ENCODE measurements around the gene CFAP69. TPM values are rescaled to one million over a fixed set of nuclear protein-coding genes. Genes with fewer than 3 reads are reported as not detected.

CFAP69 gene
- total and polyA plus RNA-seq, 2 experiments from 2014 or later = 4.9 to 7.9 TPM

DNA sequence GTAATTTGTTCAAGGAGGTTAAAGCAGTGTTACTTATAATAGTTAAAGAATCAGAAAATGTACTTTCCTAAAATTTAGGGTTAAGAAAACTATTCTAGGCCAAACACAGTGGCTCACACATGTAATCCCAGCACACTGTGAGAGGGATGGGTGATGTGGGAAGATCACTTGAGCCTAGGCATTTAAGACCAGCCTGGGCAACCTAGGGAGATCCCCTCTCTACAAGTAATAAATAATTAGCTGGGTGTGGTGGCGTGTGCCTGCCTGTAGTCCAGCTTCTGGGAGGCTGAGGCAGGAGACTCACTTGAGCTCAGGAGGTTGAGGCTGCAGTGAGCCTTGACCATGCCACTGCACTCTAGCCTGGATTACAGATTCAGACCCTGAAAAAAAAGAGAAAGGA, 37.0 kb upstream of the CFAP69 start (continued):
- no peak for TF ChIP-seq NANOG (IDR thresholded peaks at IDR 0.05; ENCODE audit: borderline replicate concordance)
- TF ChIP-seq, protein P1, sequence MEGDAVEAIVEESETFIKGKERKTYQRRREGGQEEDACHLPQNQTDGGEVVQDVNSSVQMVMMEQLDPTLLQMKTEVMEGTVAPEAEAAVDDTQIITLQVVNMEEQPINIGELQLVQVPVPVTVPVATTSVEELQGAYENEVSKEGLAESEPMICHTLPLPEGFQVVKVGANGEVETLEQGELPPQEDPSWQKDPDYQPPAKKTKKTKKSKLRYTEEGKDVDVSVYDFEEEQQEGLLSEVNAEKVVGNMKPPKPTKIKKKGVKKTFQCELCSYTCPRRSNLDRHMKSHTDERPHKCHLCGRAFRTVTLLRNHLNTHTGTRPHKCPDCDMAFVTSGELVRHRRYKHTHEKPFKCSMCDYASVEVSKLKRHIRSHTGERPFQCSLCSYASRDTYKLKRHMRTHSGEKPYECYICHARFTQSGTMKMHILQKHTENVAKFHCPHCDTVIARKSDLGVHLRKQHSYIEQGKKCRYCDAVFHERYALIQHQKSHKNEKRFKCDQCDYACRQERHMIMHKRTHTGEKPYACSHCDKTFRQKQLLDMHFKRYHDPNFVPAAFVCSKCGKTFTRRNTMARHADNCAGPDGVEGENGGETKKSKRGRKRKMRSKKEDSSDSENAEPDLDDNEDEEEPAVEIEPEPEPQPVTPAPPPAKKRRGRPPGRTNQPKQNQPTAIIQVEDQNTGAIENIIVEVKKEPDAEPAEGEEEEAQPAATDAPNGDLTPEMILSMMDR (conservative IDR thresholded peaks at IDR 0.05; ENCODE audit: low read depth in 2 of 2) = no peak

DNA sequence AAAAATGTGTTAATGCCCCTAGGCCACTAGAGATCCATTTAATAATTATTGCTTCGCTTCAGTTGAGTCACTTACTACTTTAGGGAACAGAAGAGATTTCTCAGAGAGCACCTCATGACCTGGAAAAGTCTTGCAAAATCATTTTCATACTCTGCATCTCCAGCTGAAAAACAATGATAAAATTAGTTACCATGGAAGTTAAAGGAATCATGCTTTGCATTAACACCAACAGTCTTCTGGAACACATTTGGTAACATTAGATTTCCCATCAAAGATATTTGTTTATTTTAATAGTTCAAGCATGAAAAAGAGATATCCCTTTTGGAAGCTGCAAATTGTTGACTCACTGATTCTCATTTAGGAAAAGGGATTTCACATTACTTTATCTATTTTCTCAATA, 35.2 kb upstream of the CFAP69 start:
- Histone ChIP-seq H3K27ac (ENCODE audit: low read depth) (no peak overlapping the region), H3K79me2 (replicated peaks; ENCODE audit: insufficient read depth) (peaks cover 19% of the 10 kb centered on the region), H3K9me2 (ENCODE audit: insufficient read depth) (no peaks in the 10 kb centered on the region), H3K4me3 (no peak overlapping the region), H3K27me3 (ENCODE audit: insufficient read depth) (no peaks in the 10 kb centered on the region), H3K4me2 (peak overlapping the region; percentile 95), H2AFZ (no peak overlapping the region), H4K20me1 (replicated peaks; ENCODE audit: insufficient read depth) (no peaks in the 10 kb centered on the region), H3K36me3 (ENCODE audit: insufficient read depth) (no peaks in the 10 kb centered on the region), H3F3A (replicated peaks; ENCODE audit: low read depth) (no peaks in the 10 kb centered on the region; the same call in 1 of the 2 replicates), H3K4me1 (ENCODE audit: insufficient read depth) (peaks cover 34% of the 10 kb centered on the region)
- H3K9me3 Mint-ChIP-seq = no peaks in the 10 kb centered on the region
- DNase-seq (ENCODE audit: low spot score) (no peak), ATAC-seq (no peak)
- H3K4me3 Mint-ChIP-seq = no peak overlapping the region
- H3K27ac Mint-ChIP-seq = no peak overlapping the region
- peaks cover 6% of the 10 kb centered on the region for H3K27me3 Mint-ChIP-seq (ENCODE audit: insufficient read depth, low read depth, poor library complexity)
- TF ChIP-seq ETS1 (IDR thresholded peaks at IDR 0.05) = no peak
- TF ChIP-seq CREB1 (CRISPR knock-in tag; IDR thresholded peaks at IDR 0.05; ENCODE audit: low read depth) = no peak
- TF ChIP-seq EZH2 (IDR thresholded peaks at IDR 0.05; ENCODE audit: low read depth, unreplicated experiment) = no peak
- no peak for TF ChIP-seq POLR2AphosphoS5 (IDR thresholded peaks at IDR 0.05; ENCODE audit: low read depth)
- TF ChIP-seq STAT1 (IDR thresholded peaks at IDR 0.05; ENCODE audit: unreplicated experiment) = no peak
- no peaks in the 10 kb centered on the region for H3K36me3 Mint-ChIP-seq (ENCODE audit: low read depth)
- H3K4me1 Mint-ChIP-seq = peaks cover 10% of the 10 kb centered on the region; the same call in 2 of the 3 replicates

GRCh38 chr7:90210475-90210874, 34.5 kb upstream of the CFAP69 start:
- no peak overlapping the region; the same call in 2 of the 3 replicates for H3K4me3 Mint-ChIP-seq
- peaks cover 6% of the 10 kb centered on the region for H3K27me3 Mint-ChIP-seq (ENCODE audit: insufficient read depth, low read depth, poor library complexity)
- peaks cover 35% of the 10 kb centered on the region for H3K4me1 ChIP-seq (ENCODE audit: insufficient read depth)
- peak overlapping the region; percentile 95 for H3K4me2 ChIP-seq
- H2AFZ ChIP-seq = peak overlapping the region; percentile 100
- H3K4me1 Mint-ChIP-seq = peaks cover 10% of the 10 kb centered on the region; the same call in 2 of the 3 replicates
- H3K27me3 ChIP-seq (ENCODE audit: insufficient read depth) = no peaks in the 10 kb centered on the region
- no peaks in the 10 kb centered on the region; the same call in 1 of the 2 replicates for H3F3A ChIP-seq (replicated peaks; ENCODE audit: low read depth)
- no peak overlapping the region for H3K27ac Mint-ChIP-seq
- peaks cover 26% of the 10 kb centered on the region for H3K79me2 ChIP-seq (replicated peaks; ENCODE audit: insufficient read depth)
- H3K4me3 ChIP-seq = peak overlapping the region; percentile 92
- H3K27ac ChIP-seq (ENCODE audit: low read depth) = no peak overlapping the region
- no peaks in the 10 kb centered on the region for H3K36me3 ChIP-seq (ENCODE audit: insufficient read depth)
- no peaks in the 10 kb centered on the region for H3K9me2 ChIP-seq (ENCODE audit: insufficient read depth)
- no peaks in the 10 kb centered on the region for H3K9me3 Mint-ChIP-seq
- no peaks in the 10 kb centered on the region for H4K20me1 ChIP-seq (replicated peaks; ENCODE audit: insufficient read depth)
- H3K36me3 Mint-ChIP-seq (ENCODE audit: low read depth) = no peaks in the 10 kb centered on the region
- DNase-seq (ENCODE audit: low spot score) = no peak
- ATAC-seq = no peak
- no peak for TF ChIP-seq ETS1 (IDR thresholded peaks at IDR 0.05)
- TF ChIP-seq JUNB (IDR thresholded peaks at IDR 0.05; ENCODE audit: unreplicated experiment) = no peak
- TF ChIP-seq ZNF114 (CRISPR knock-in tag; IDR thresholded peaks at IDR 0.05) = no peak
- no peak for TF ChIP-seq CREB1 (CRISPR knock-in tag; IDR thresholded peaks at IDR 0.05; ENCODE audit: low read depth)
- TF ChIP-seq, protein P1 (conservative IDR thresholded peaks at IDR 0.05; ENCODE audit: low read depth in 2 of 2) = no peak
- no peak for TF ChIP-seq EZH2 (IDR thresholded peaks at IDR 0.05; ENCODE audit: low read depth, unreplicated experiment)
- no peak for TF ChIP-seq STAT1 (IDR thresholded peaks at IDR 0.05; ENCODE audit: unreplicated experiment)
- TF ChIP-seq POLR2AphosphoS5 (IDR thresholded peaks at IDR 0.05; ENCODE audit: low read depth) = no peak
- no peak for TF ChIP-seq EZH2phosphoT487 (IDR thresholded peaks at IDR 0.05; ENCODE audit: unreplicated experiment)

Measured in GM23338 (cell line).